Fibroblast of the aortic adventitia (primary cell): ENCODE data around the gene APOA5. TPM values are rescaled to one million over a fixed set of nuclear protein-coding genes. Genes with fewer than 3 reads are reported as not detected.

Experiments used
- DNase-seq: peaks from one replicate; pipeline ENCODE4 v3.0.0-alpha.2; 2010; ENCODE audit warnings: low read depth
- H3K4me3 ChIP-seq: 2 replicates; pipeline ENCODE4 v1.5.1; 2011; ENCODE audit warnings: low read depth, mild to moderate bottlenecking, control low read depth, low read length, moderate library complexity
- CTCF ChIP-seq: IDR thresholded peaks from 2 replicates; pipeline ENCODE4 v1.5.1; 2011; ENCODE audit warnings: mild to moderate bottlenecking, low read length, control low read depth, inconsistent platforms; ENCODE audit not compliant: insufficient read depth
- total RNA-seq: library from RNA; depleted of rRNA; stranded (reverse); fragments of >200 nt; gene quantifications from 2 replicates; pipeline ENCODE4 v1.2.3, GENCODE V29; 2012; ENCODE audit warnings: low replicate concordance

Gene APOA5
- total RNA-seq, 1 donor, result not detected

DNA sequence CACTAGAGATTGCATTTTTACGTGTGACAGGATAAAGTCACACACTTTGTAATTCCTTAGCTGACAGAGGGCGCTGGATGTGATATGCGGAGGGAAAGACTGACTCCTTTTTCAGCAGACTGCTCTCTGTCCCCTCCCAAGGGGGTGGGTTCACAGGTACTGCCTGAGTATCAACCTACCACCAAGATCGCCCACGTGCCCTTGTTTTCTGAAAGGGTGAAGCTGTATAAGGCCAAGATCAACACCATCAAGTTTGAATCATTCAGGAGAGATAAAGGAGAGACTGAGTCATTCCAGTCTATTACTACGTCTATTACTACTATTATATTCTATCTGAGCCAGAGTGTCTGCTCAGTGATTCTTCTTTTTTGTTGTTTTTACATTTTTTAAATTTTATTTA lies 49.6 kb downstream of the APOA5 start:
- DNase-seq, result peak; percentile 65
- TF ChIP-seq CTCF, result no peak

DNA sequence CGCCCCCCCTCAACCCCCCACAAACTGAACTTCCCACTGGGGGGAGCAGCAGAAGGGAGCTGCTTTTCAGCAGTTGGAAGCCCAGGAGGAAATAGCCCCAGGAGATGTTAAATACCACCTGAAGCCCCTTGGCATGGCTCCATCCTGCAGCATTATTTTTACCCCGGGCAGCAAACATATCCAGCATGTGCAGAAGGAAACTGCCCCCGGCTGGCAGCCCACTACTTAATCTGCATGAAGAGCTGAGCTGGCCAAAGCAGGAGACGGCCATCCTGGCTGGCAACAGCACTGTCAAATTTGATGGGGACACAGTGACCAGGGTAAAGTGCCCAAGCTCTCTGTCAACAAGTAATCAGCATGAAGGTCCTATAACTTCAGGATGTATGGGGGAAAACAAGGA lies 50.9 kb downstream of the APOA5 start:
- no peak overlapping the region for H3K4me3 ChIP-seq
- TF ChIP-seq CTCF, result no peak
- no peak for DNase-seq

More for the DNA sequence above, 49.6 kb downstream of the APOA5 start:
- H3K4me3 ChIP-seq, result no peak overlapping the region

Other genes with a start within 250 kb of the APOA5 start
- 14.6 and 21.8 TPM in 2 replicates for gene BUD13, start 18.9 kb downstream of the APOA5 start, total RNA-seq
- 25.5 and 37.1 TPM in 2 replicates for gene ZPR1, start 3.9 kb downstream of the APOA5 start, total RNA-seq
- gene APOA4, start 31.4 kb upstream of the APOA5 start, total RNA-seq, result not detected in 2 replicates
- gene APOC3, start 38.0 kb upstream of the APOA5 start, total RNA-seq, result not detected in 2 replicates
- 0.72 and 70.3 TPM in 2 replicates for gene APOA1, start 45.7 kb upstream of the APOA5 start, total RNA-seq